ENCODE data around the gene SVIL.
"Not testable (repeated sequence)": the region's sequence is repeated elsewhere in the genome, so short reads cannot be mapped to it uniquely, and the experiment has no call there.

The SVIL gene

GRCh38 chr10:29600821-29601220 lies 34.0 kb downstream of the SVIL start:
- DNase-seq: no peak

- DNase-seq: no peak
Measured at GRCh38 chr10:29600067-29600466, 34.7 kb downstream of the SVIL start.

GRCh38 chr10:29598851-29599311 lies 35.9 kb downstream of the SVIL start:
- no peak for DNase-seq

GRCh38 chr10:29596826-29597225 lies 37.9 kb downstream of the SVIL start:
- no peak for DNase-seq

- DNase-seq: no peak
Measured at GRCh38 chr10:29596356-29596755, 38.4 kb downstream of the SVIL start.

GRCh38 chr10:29595636-29596225 lies 39.0 kb downstream of the SVIL start:
- no peak for DNase-seq

GRCh38 chr10:29595146-29595545 lies 39.6 kb downstream of the SVIL start:
- DNase-seq: no peak

GRCh38 chr10:29591651-29591968 lies 43.2 kb downstream of the SVIL start:
- no peak for DNase-seq

- no peak for DNase-seq
Measured at GRCh38 chr10:29590915-29591650, 43.7 kb downstream of the SVIL start.

- DNase-seq: no peak
Measured at GRCh38 chr10:29588629-29589421, 45.9 kb downstream of the SVIL start.

- DNase-seq: not testable (repeated sequence)
Measured at GRCh38 chr10:29587750-29588628, 46.8 kb downstream of the SVIL start.

GRCh38 chr10:29587102-29587749 lies 47.5 kb downstream of the SVIL start:
- DNase-seq: not testable (repeated sequence)

- DNase-seq: no peak
Measured at GRCh38 chr10:29586509-29586908, 48.3 kb downstream of the SVIL start.

GRCh38 chr10:29585488-29585976 lies 49.2 kb downstream of the SVIL start:
- DNase-seq: no peak

GRCh38 chr10:29584436-29584835 lies 50.3 kb downstream of the SVIL start:
- DNase-seq: no peak

GRCh38 chr10:29583674-29584073 lies 51.1 kb downstream of the SVIL start:
- DNase-seq: no peak

- DNase-seq: not testable (repeated sequence)
Measured at GRCh38 chr10:29582769-29583168, 52.0 kb downstream of the SVIL start.

GRCh38 chr10:29579455-29579970 lies 55.3 kb downstream of the SVIL start:
- no peak for DNase-seq

- no peak for DNase-seq
Measured at GRCh38 chr10:29578457-29578856, 56.3 kb downstream of the SVIL start.

GRCh38 chr10:29576681-29577080 lies 58.1 kb downstream of the SVIL start:
- DNase-seq: no peak

GRCh38 chr10:29575098-29575455 lies 59.7 kb downstream of the SVIL start:
- no peak for DNase-seq

Measured in right forelimb (tissue), 1 donor.